Sigmoid colon (tissue), 7 donors: ENCODE measurements around the gene ERICH6. TPM values are rescaled to one million over a fixed set of nuclear protein-coding genes. Genes with fewer than 3 reads are reported as not detected.

Experiments
- DNase-seq: peaks from one replicate; pipeline ENCODE4 v3.0.0-alpha.2; 2019
- H3K27ac ChIP-seq, 4 donors: fragments of 200-600 bp; sonication (generic); one replicate each; pipeline ENCODE4 v1.5.1; 2016 to 2019; ENCODE audit warnings: mild to moderate bottlenecking in 1 of 4
- H3K27me3 ChIP-seq, 3 donors: fragments of 200-600 bp; sonication (generic); one replicate each; pipeline ENCODE4 v1.5.1; 2019; ENCODE audit warnings: mild to moderate bottlenecking in 1 of 3
- H3K36me3 ChIP-seq, 4 donors: fragments of 200-600 bp; sonication (generic); one replicate each; pipeline ENCODE4 v1.5.1; 2016 to 2019
- H3K4me1 ChIP-seq, 4 donors: fragments of 200-600 bp; sonication (generic); one replicate each; pipeline ENCODE4 v1.5.1; 2017 to 2019
- H3K4me3 ChIP-seq, 4 donors: fragments of 200-600 bp; sonication (generic); one replicate each; pipeline ENCODE4 v1.5.1; 2017 to 2019; ENCODE audit warnings: mild to moderate bottlenecking in 2 of 4, moderate library complexity in 1 of 4
- H3K9me3 ChIP-seq, 4 donors: fragments of 200-600 bp in 3 of 4; sonication (generic) in 3 of 4; one replicate each; pipeline versions ENCODE4 v1.5.1 to v1.6.1; 2013 to 2019
- EP300 ChIP-seq, 4 donors: sonication (generic); formaldehyde crosslinking; IDR thresholded peaks; one replicate each; pipeline ENCODE4 v1.6.1; 2017; ENCODE audit warnings: antibody characterized with exemption in 4 of 4
- POLR2A ChIP-seq, 2 donors: fragments of 450-650 bp; IDR thresholded peaks; one replicate each; pipeline ENCODE4 v1.6.1; 2016; ENCODE audit warnings: antibody characterized with exemption in 2 of 2, mild to moderate bottlenecking in 2 of 2, moderate library complexity in 2 of 2
- POLR2AphosphoS5 ChIP-seq, 4 donors: sonication (generic); formaldehyde crosslinking; IDR thresholded peaks; one replicate each; pipeline ENCODE4 v1.6.1; 2017; ENCODE audit warnings: antibody characterized with exemption in 4 of 4
- WGBS, 2 donors: extraction: QIAGEN DNeasy Blood & Tissue Kit; methylation state at CpG; one replicate each; pipeline ENCODE4 v1.1.7; 2013; 5-methylcytosine and 5-hydroxymethylcytosine counted together
- intact Hi-C: fragments of 100-400 bp; cut with DNase I; formaldehyde crosslinking; loops from one replicate; pipeline ENCODE4 v1.15.1; 2023
- polyA plus RNA-seq, 3 donors: library from polyadenylated mRNA; stranded (reverse); fragments of 200-250 nt; gene quantifications; one replicate each; pipeline ENCODE4 v1.2.3, GENCODE V29; 2013
- total RNA-seq, 4 donors: library from RNA; depleted of rRNA; stranded (reverse); fragments of >200 nt; gene quantifications; one replicate each; pipeline ENCODE4 v1.1.0, GENCODE V29; 2016
- TF ChIP-seq, protein P1 (sequence below), 4 experiments: fragments of 450-650 bp in 3 of 4; fragments of 200-600 bp in 1 of 4; IDR thresholded peaks; one replicate each; pipeline ENCODE4 v1.5.1; 2016 to 2019; ENCODE audit warnings: antibody characterized with exemption in 4 of 4, mild to moderate bottlenecking in 3 of 4, moderate library complexity in 2 of 4
- donor health status: healthy with polysubstance abuse.
- donor health status: Bipolar disorder and iron deficiency.
- donor health status: healthy.

ERICH6 gene
- total and polyA plus RNA-seq, 7 donors: not detected

- H3K27ac ChIP-seq: no peak overlapping the region
- no peaks in the 10 kb centered on the region for H3K9me3 ChIP-seq
- DNase-seq: no peak
- intact Hi-C loops: no loop called here
- WGBS, 2 donors: 97 to 98% methylated on average over 34 of the region's 34 CpGs
- peaks cover 0 to 14% (median 3%) of the 10 kb centered on the region in 4 donors for H3K36me3 ChIP-seq
- no peak overlapping the region for H3K4me3 ChIP-seq
- no peaks in the 10 kb centered on the region for H3K27me3 ChIP-seq
- TF ChIP-seq, protein P1, sequence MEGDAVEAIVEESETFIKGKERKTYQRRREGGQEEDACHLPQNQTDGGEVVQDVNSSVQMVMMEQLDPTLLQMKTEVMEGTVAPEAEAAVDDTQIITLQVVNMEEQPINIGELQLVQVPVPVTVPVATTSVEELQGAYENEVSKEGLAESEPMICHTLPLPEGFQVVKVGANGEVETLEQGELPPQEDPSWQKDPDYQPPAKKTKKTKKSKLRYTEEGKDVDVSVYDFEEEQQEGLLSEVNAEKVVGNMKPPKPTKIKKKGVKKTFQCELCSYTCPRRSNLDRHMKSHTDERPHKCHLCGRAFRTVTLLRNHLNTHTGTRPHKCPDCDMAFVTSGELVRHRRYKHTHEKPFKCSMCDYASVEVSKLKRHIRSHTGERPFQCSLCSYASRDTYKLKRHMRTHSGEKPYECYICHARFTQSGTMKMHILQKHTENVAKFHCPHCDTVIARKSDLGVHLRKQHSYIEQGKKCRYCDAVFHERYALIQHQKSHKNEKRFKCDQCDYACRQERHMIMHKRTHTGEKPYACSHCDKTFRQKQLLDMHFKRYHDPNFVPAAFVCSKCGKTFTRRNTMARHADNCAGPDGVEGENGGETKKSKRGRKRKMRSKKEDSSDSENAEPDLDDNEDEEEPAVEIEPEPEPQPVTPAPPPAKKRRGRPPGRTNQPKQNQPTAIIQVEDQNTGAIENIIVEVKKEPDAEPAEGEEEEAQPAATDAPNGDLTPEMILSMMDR (IDR thresholded peaks at IDR 0.05): no peak
- TF ChIP-seq POLR2AphosphoS5 (IDR thresholded peaks at IDR 0.05) (no peak), POLR2A (IDR thresholded peaks at IDR 0.05) (no peak)
- H3K4me1 ChIP-seq: peaks cover 0 to 38% (median 16%) of the 10 kb centered on the region in 4 donors
Observed at GRCh38 chr3:150611666-150612065, 92.1 kb downstream of the ERICH6 start.

- Histone ChIP-seq H3K27ac (no peak overlapping the region), H3K4me3 (no peak overlapping the region), H3K4me1 (peaks cover 0 to 45% (median 25%) of the 10 kb centered on the region in 4 donors), H3K9me3 (no peaks in the 10 kb centered on the region), H3K27me3 (no peaks in the 10 kb centered on the region), H3K36me3 (peaks cover 0 to 14% (median 3%) of the 10 kb centered on the region in 4 donors)
- intact Hi-C loops: no loop called here
- WGBS, 2 donors: 60 to 70% methylated on average over 1 of the region's 1 CpG
- DNase-seq: no peak
- no peak for TF ChIP-seq POLR2AphosphoS5 (IDR thresholded peaks at IDR 0.05)
- no peak for TF ChIP-seq POLR2A (IDR thresholded peaks at IDR 0.05)
- TF ChIP-seq, protein P1 (IDR thresholded peaks at IDR 0.05): no peak
- TF ChIP-seq EP300 (IDR thresholded peaks at IDR 0.05): no peak
Observed at GRCh38 chr3:150610785-150611184, 92.9 kb downstream of the ERICH6 start.

- TF ChIP-seq POLR2AphosphoS5 (IDR thresholded peaks at IDR 0.05) (no peak), POLR2A (IDR thresholded peaks at IDR 0.05) (no peak)
- WGBS, 2 donors: 0% methylated on average over 1 of the region's 1 CpG
- Histone ChIP-seq H3K36me3 (peaks cover 0 to 14% (median 3%) of the 10 kb centered on the region in 4 donors), H3K27ac (no peak overlapping the region), H3K4me3 (no peak overlapping the region), H3K9me3 (no peaks in the 10 kb centered on the region), H3K4me1 (peaks cover 0 to 53% (median 33%) of the 10 kb centered on the region in 4 donors), H3K27me3 (no peaks in the 10 kb centered on the region)
- intact Hi-C loops: no loop called here
- DNase-seq: no peak
Observed at GRCh38 chr3:150609988-150610387, 93.7 kb downstream of the ERICH6 start.

Other genes starting within 250 kb of the ERICH6 start
- 100 to 1,000 TPM; 140 to 197 (median 185) TPM for gene SERP1, start 157.4 kb downstream of the ERICH6 start, total RNA-seq
- gene SERP1, start 157.4 kb downstream of the ERICH6 start, polyA plus RNA-seq: 100 to 1,000 TPM in 2 of 3 donors, 10 to 100 TPM in 1; 92.0 to 126 (median 105) TPM
- gene EIF2A, start 157.1 kb downstream of the ERICH6 start, total RNA-seq: 100 to 1,000 TPM; 147 to 228 (median 160) TPM
- gene EIF2A, start 157.1 kb downstream of the ERICH6 start, polyA plus RNA-seq: 10 to 100 TPM; 49.3 to 79.8 (median 77.5) TPM
- 100 to 1,000 TPM in 2 of 4 donors, 10 to 100 TPM in 2; 80.4 to 126 (median 110) TPM for gene SELENOT, start 100.6 kb downstream of the ERICH6 start, total RNA-seq
- 10 to 100 TPM; 52.9 to 73.6 (median 57.1) TPM for gene SELENOT, start 100.6 kb downstream of the ERICH6 start, polyA plus RNA-seq
- gene SIAH2, start 59.2 kb upstream of the ERICH6 start, total RNA-seq: 10 to 100 TPM; 21.2 to 35.0 (median 24.5) TPM
- gene SIAH2, start 59.2 kb upstream of the ERICH6 start, polyA plus RNA-seq: 10 to 100 TPM; 12.0 to 19.1 (median 15.0) TPM
- gene MINDY4B, start 201.5 kb upstream of the ERICH6 start, total RNA-seq: not detected
- not detected for gene MINDY4B, start 201.5 kb upstream of the ERICH6 start, polyA plus RNA-seq